ENCODE results near the gene MRPS23. TPM values are rescaled to one million over a fixed set of nuclear protein-coding genes. Genes with fewer than 3 reads are reported as not detected.

Gene MRPS23
- total RNA-seq: 28.3 and 35.0 TPM in 2 replicates
- long read RNA-seq, full-length matches to known transcripts: 53 of 60 reads
- long read RNA-seq, partial matches to known transcripts: 2 of 60 reads
- long read RNA-seq, other reads (novel, unspliced or antisense): 5 of 60 reads

- H3K9me3 Mint-ChIP-seq (ENCODE audit: unreplicated experiment): no peaks in the 10 kb centered on the region
- no peak for TF ChIP-seq CTCF (IDR thresholded peaks at IDR 0.05)
- peaks cover 30% of the 10 kb centered on the region for H3K4me1 Mint-ChIP-seq (ENCODE audit: unreplicated experiment)
- peak within 1 kb of the TSS; percentile 95 for H3K4me3 Mint-ChIP-seq (ENCODE audit: unreplicated experiment)
- peak; percentile 98 for DNase-seq (ENCODE audit: extremely low spot score, unreplicated experiment)
- peaks cover 4% of the 10 kb centered on the region for H3K36me3 Mint-ChIP-seq (ENCODE audit: unreplicated experiment)
- no peaks in the 10 kb centered on the region for H3K27me3 Mint-ChIP-seq (ENCODE audit: unreplicated experiment)
- H3K27ac Mint-ChIP-seq (ENCODE audit: unreplicated experiment): peak within 1 kb of the TSS; percentile 98
Measured at GRCh38 chr17:57849874-57850754, at the start of gene MRPS23. Gene MRPS23 (minus strand): TSS chr17:57850044. CDS start chr17:57850010, 34 bp downstream.

- Mint-ChIP-seq H3K36me3 (ENCODE audit: unreplicated experiment) (no peaks in the 10 kb centered on the region), H3K27me3 (ENCODE audit: unreplicated experiment) (no peaks in the 10 kb centered on the region), H3K4me1 (ENCODE audit: unreplicated experiment) (peaks cover 59% of the 10 kb centered on the region), H3K4me3 (ENCODE audit: unreplicated experiment) (no peak overlapping the region), H3K9me3 (ENCODE audit: unreplicated experiment) (no peaks in the 10 kb centered on the region), H3K27ac (ENCODE audit: unreplicated experiment) (peak overlapping the region; percentile 84)
- DNase-seq (ENCODE audit: extremely low spot score, unreplicated experiment): no peak
- TF ChIP-seq CTCF (IDR thresholded peaks at IDR 0.05): no peak
Measured at GRCh38 chr17:57899391-57899790, 49.5 kb upstream of the MRPS23 start.

GRCh38 chr17:57898487-57899311, 48.9 kb upstream of the MRPS23 start:
- no peaks in the 10 kb centered on the region for H3K27me3 Mint-ChIP-seq (ENCODE audit: unreplicated experiment)
- no peak for TF ChIP-seq CTCF (IDR thresholded peaks at IDR 0.05)
- DNase-seq (ENCODE audit: extremely low spot score, unreplicated experiment): peak; percentile 91
- H3K4me1 Mint-ChIP-seq (ENCODE audit: unreplicated experiment): peaks cover 57% of the 10 kb centered on the region
- H3K9me3 Mint-ChIP-seq (ENCODE audit: unreplicated experiment): no peaks in the 10 kb centered on the region
- no peak overlapping the region for H3K4me3 Mint-ChIP-seq (ENCODE audit: unreplicated experiment)
- H3K36me3 Mint-ChIP-seq (ENCODE audit: unreplicated experiment): no peaks in the 10 kb centered on the region
- H3K27ac Mint-ChIP-seq (ENCODE audit: unreplicated experiment): peak overlapping the region; percentile 84

- H3K27me3 Mint-ChIP-seq (ENCODE audit: unreplicated experiment): no peaks in the 10 kb centered on the region
- H3K9me3 Mint-ChIP-seq (ENCODE audit: unreplicated experiment): no peaks in the 10 kb centered on the region
- no peaks in the 10 kb centered on the region for H3K36me3 Mint-ChIP-seq (ENCODE audit: unreplicated experiment)
- no peak for DNase-seq (ENCODE audit: extremely low spot score, unreplicated experiment)
- no peak for TF ChIP-seq CTCF (IDR thresholded peaks at IDR 0.05)
- H3K4me3 Mint-ChIP-seq (ENCODE audit: unreplicated experiment): no peak overlapping the region
- H3K4me1 Mint-ChIP-seq (ENCODE audit: unreplicated experiment): peaks cover 66% of the 10 kb centered on the region
- H3K27ac Mint-ChIP-seq (ENCODE audit: unreplicated experiment): no peak overlapping the region
Measured at GRCh38 chr17:57895382-57896060, 45.7 kb upstream of the MRPS23 start.

All from osteocyte (in vitro differentiated cells).